GM21367 (cell line): Measurements from ENCODE around the gene TMUB2.
A peak's percentile ranks its signal among the peaks of the same experiment; 100 is the strongest.

ENCODE experiments used
- ATAC-seq: cut with Tn5 transposase; IDR thresholded peaks from one replicate; pipeline ENCODE4 v1.9.1; 2021; ENCODE audit not compliant: unreplicated experiment

Gene TMUB2

GRCh38 chr17:44200478-44201155, 13.8 kb downstream of the TMUB2 start:
- no peak for ATAC-seq

- ATAC-seq = no peak
Observed at GRCh38 chr17:44202756-44203155, 16.0 kb downstream of the TMUB2 start.

- no peak for ATAC-seq
Observed at GRCh38 chr17:44203731-44204440, 17.1 kb downstream of the TMUB2 start.

- no peak for ATAC-seq
Observed at GRCh38 chr17:44204441-44204882, 17.7 kb downstream of the TMUB2 start.

- ATAC-seq = no peak
Observed at GRCh38 chr17:44205962-44206824, 19.4 kb downstream of the TMUB2 start.

- no peak for ATAC-seq
Observed at GRCh38 chr17:44206825-44207155, 20.0 kb downstream of the TMUB2 start.

GRCh38 chr17:44207319-44207718, 20.5 kb downstream of the TMUB2 start:
- ATAC-seq = no peak

GRCh38 chr17:44207743-44208142, 21.0 kb downstream of the TMUB2 start:
- no peak for ATAC-seq

GRCh38 chr17:44209786-44210341, 23.1 kb downstream of the TMUB2 start:
- ATAC-seq = no peak

GRCh38 chr17:44210342-44211192, 23.8 kb downstream of the TMUB2 start:
- ATAC-seq = peak; percentile 53

- ATAC-seq = no peak
Observed at GRCh38 chr17:44211281-44212265, 24.8 kb downstream of the TMUB2 start.

GRCh38 chr17:44212507-44213402, 26.0 kb downstream of the TMUB2 start:
- ATAC-seq = no peak

GRCh38 chr17:44213403-44214229, 26.8 kb downstream of the TMUB2 start:
- no peak for ATAC-seq

GRCh38 chr17:44214230-44214494, 27.4 kb downstream of the TMUB2 start:
- no peak for ATAC-seq

- no peak for ATAC-seq
Observed at GRCh38 chr17:44214896-44215295, 28.1 kb downstream of the TMUB2 start.

GRCh38 chr17:44216173-44216572, 29.4 kb downstream of the TMUB2 start:
- ATAC-seq = no peak

- ATAC-seq = no peak
Observed at GRCh38 chr17:44216694-44217093, 29.9 kb downstream of the TMUB2 start.
